KMS-11 (cell line): Measurements from ENCODE around the gene PHGDH.

Experiments
- H2AFZ ChIP-seq: fragments of 200-600 bp; sonication (generic); 2 replicates; pipeline ENCODE4 v1.6.1; 2016; ENCODE audit warnings: antibody characterized with exemption, mixed run types, low read depth
- H3K27ac ChIP-seq: fragments of 200-600 bp; sonication (generic); 2 replicates; pipeline ENCODE4 v1.6.1; 2016; ENCODE audit warnings: mild to moderate bottlenecking, mixed run types
- H3K27me3 ChIP-seq: fragments of 200-600 bp; sonication (generic); 2 replicates; pipeline ENCODE4 v1.6.1; 2017; ENCODE audit warnings: mild to moderate bottlenecking, low read depth, mixed run types, moderate library complexity; ENCODE audit not compliant: insufficient read depth
- H3K36me3 ChIP-seq: fragments of 200-600 bp; sonication (generic); 2 replicates; pipeline ENCODE4 v1.6.1; 2017; ENCODE audit warnings: mild to moderate bottlenecking, mixed run types; ENCODE audit not compliant: insufficient read depth
- H3K4me1 ChIP-seq: fragments of 200-600 bp; sonication (generic); 2 replicates; pipeline ENCODE4 v1.6.1; 2016; ENCODE audit warnings: mild to moderate bottlenecking, low read depth, mixed run types; ENCODE audit not compliant: poor library complexity, severe bottlenecking
- H3K4me2 ChIP-seq: fragments of 200-600 bp; sonication (generic); 2 replicates; pipeline ENCODE4 v1.7.0; 2016; ENCODE audit warnings: mild to moderate bottlenecking, mixed run types
- H3K4me3 ChIP-seq: fragments of 200-600 bp; sonication (generic); IDR thresholded peaks from 2 replicates; pipeline ENCODE4 v1.6.1; 2017; ENCODE audit warnings: low read depth, low read length, mixed read lengths; ENCODE audit not compliant: insufficient read depth
- H3K79me2 ChIP-seq: fragments of 200-600 bp; sonication (generic); 2 replicates; pipeline ENCODE4 v1.6.1; 2016; ENCODE audit warnings: low read depth, mixed run types; ENCODE audit not compliant: insufficient read depth
- H3K9ac ChIP-seq: fragments of 200-600 bp; sonication (generic); 2 replicates; pipeline ENCODE4 v1.6.1; 2016; ENCODE audit warnings: mild to moderate bottlenecking, mixed run types
- H4K20me1 ChIP-seq: fragments of 200-600 bp; sonication (generic); 2 replicates; pipeline ENCODE4 v1.6.1; 2016; ENCODE audit warnings: mild to moderate bottlenecking, mixed run types; ENCODE audit not compliant: insufficient read depth
- TF ChIP-seq, protein P1 (sequence below): fragments of 200-600 bp; sonication (generic); conservative IDR thresholded peaks from 2 replicates; pipeline ENCODE4 v1.6.1; 2017; ENCODE audit warnings: low read depth, mild to moderate bottlenecking, antibody characterized with exemption, low read length, moderate library complexity, mixed read lengths

The PHGDH gene

DNA sequence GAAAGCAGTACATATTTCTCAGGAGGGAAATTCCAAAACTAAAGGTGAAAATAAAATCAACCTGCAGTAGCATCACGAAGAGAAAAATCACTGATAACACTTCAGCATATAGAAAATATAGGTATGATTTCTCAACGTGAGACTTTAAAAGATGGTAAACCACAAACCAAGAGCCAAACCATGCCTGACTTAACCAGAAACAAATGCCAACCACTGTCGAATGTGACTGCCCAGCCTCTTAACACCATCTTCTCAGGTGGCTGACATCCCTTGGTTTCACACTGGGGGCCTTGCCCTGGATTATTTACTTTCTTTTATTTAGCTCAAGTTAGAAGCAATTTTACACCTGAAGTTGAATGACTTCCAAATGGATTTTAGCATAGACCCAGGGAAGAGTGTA is 46.9 kb downstream of the PHGDH start:
- TF ChIP-seq, protein P1, sequence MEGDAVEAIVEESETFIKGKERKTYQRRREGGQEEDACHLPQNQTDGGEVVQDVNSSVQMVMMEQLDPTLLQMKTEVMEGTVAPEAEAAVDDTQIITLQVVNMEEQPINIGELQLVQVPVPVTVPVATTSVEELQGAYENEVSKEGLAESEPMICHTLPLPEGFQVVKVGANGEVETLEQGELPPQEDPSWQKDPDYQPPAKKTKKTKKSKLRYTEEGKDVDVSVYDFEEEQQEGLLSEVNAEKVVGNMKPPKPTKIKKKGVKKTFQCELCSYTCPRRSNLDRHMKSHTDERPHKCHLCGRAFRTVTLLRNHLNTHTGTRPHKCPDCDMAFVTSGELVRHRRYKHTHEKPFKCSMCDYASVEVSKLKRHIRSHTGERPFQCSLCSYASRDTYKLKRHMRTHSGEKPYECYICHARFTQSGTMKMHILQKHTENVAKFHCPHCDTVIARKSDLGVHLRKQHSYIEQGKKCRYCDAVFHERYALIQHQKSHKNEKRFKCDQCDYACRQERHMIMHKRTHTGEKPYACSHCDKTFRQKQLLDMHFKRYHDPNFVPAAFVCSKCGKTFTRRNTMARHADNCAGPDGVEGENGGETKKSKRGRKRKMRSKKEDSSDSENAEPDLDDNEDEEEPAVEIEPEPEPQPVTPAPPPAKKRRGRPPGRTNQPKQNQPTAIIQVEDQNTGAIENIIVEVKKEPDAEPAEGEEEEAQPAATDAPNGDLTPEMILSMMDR = no peak
- no peak overlapping the region for H3K4me3 ChIP-seq
- no peaks in the 10 kb centered on the region for H4K20me1 ChIP-seq
- no peak overlapping the region for H3K27ac ChIP-seq
- peak overlapping the region; percentile 57 for H3K4me2 ChIP-seq
- no peaks in the 10 kb centered on the region for H3K79me2 ChIP-seq
- H3K9ac ChIP-seq = no peak overlapping the region
- no peaks in the 10 kb centered on the region for H3K27me3 ChIP-seq
- no peaks in the 10 kb centered on the region for H3K36me3 ChIP-seq
- H2AFZ ChIP-seq = no peak overlapping the region
- peaks cover 22% of the 10 kb centered on the region for H3K4me1 ChIP-seq

DNA sequence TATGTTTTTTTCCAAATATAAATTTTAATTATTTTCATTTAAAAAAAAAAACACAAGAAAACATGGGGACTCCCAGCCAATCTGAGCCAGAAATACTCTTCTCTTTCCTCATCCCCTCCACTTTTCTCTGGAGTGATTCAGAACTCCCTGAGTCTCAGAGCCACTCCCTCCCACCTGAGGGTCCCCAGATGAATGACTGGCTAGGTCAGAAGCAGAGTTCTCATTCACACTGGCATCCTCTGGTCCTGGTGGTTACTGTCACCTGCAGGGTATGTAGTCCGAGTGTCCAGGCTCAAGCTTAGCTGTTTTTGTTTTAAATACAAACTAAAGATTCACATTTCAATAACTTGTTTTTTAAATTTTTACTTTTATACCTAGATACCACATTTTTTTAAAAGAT is 50.7 kb downstream of the PHGDH start:
- TF ChIP-seq, protein P1 = no peak
- H2AFZ ChIP-seq = no peak overlapping the region
- peaks cover 22% of the 10 kb centered on the region for H3K4me1 ChIP-seq
- no peak overlapping the region for H3K4me2 ChIP-seq
- no peak overlapping the region for H3K4me3 ChIP-seq
- H3K36me3 ChIP-seq = no peaks in the 10 kb centered on the region
- H3K27ac ChIP-seq = no peak overlapping the region
- no peaks in the 10 kb centered on the region for H4K20me1 ChIP-seq
- no peaks in the 10 kb centered on the region for H3K27me3 ChIP-seq
- H3K79me2 ChIP-seq = no peaks in the 10 kb centered on the region
- H3K9ac ChIP-seq = no peak overlapping the region

DNA sequence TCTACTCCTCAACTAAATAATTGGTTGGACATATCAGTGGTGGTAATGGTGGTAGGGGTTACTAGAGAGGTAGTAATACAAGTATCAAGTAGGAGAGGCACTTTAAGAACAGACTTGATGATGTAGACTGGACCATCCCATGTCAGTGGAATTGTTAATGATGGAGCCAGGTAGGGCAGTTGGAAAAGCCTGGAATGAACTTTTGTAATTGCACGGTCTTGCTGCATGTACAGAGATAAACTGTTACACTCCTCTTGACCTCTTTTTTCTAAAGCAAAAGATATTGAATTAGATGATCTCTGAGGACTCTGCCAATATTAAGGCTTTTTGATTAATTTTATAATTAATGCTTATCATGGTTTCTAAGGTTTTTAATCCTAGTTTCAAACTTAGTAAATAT is 51.2 kb downstream of the PHGDH start:
- no peak overlapping the region for H3K4me2 ChIP-seq
- H3K4me3 ChIP-seq = no peak overlapping the region
- no peaks in the 10 kb centered on the region for H3K79me2 ChIP-seq
- H3K27me3 ChIP-seq = no peaks in the 10 kb centered on the region
- H3K4me1 ChIP-seq = peaks cover 18% of the 10 kb centered on the region
- no peaks in the 10 kb centered on the region for H4K20me1 ChIP-seq
- no peak overlapping the region for H3K27ac ChIP-seq
- H3K36me3 ChIP-seq = no peaks in the 10 kb centered on the region
- no peak overlapping the region for H3K9ac ChIP-seq
- no peak overlapping the region for H2AFZ ChIP-seq
- TF ChIP-seq, protein P1 = no peak

DNA sequence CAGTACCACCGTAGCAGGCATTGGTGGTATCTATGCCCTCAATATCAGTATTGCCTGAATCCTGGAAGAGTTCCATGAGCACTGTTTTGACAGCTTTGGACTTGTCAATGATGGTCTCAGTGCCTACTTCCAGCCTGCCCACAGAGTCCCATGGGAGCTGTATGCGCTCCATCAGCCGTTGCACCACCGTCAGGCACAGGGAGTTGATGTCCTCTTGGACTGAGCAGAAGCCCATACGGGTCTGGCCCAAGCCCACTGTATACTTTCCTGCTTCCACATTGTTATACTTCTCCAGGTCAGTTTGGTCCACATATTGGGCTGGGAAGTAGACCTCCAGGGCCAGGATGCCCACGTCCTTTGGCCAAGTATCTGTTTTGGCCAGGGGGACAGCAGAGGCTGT is 52.5 kb downstream of the PHGDH start:
- no peak overlapping the region for H3K4me3 ChIP-seq
- peaks cover 5% of the 10 kb centered on the region for H3K4me1 ChIP-seq
- H3K4me2 ChIP-seq = no peak overlapping the region
- TF ChIP-seq, protein P1 = no peak
- H3K9ac ChIP-seq = no peak overlapping the region
- H3K27me3 ChIP-seq = no peaks in the 10 kb centered on the region
- no peak overlapping the region for H2AFZ ChIP-seq
- no peaks in the 10 kb centered on the region for H3K36me3 ChIP-seq
- H4K20me1 ChIP-seq = no peaks in the 10 kb centered on the region
- no peak overlapping the region for H3K27ac ChIP-seq
- no peaks in the 10 kb centered on the region for H3K79me2 ChIP-seq

DNA sequence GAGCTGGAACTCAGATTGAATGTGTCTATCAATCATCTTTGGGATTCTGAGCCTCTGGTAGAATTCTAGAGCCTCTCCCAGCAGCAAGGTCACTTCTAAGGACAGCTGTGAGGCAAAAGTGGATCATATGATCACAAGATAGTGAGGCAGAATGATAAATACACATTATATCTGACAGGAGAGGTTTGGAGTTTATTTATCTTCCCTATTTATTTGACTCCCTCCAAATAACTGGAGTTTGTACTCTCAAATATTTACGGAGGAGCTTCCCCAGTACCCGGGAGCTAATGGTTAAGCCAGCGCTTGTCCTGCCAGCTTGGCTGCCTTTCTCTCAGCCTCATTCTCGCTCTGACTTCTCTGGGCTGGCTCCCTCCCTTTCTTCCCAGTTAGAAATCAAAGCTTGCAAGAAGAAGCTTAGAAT is 54.6 kb downstream of the PHGDH start:
- Histone ChIP-seq H2AFZ (no peak overlapping the region), H4K20me1 (no peaks in the 10 kb centered on the region), H3K27me3 (no peaks in the 10 kb centered on the region), H3K27ac (no peak overlapping the region), H3K36me3 (no peaks in the 10 kb centered on the region), H3K4me3 (no peak overlapping the region), H3K79me2 (no peaks in the 10 kb centered on the region), H3K4me1 (no peaks in the 10 kb centered on the region), H3K4me2 (no peak overlapping the region), H3K9ac (no peak overlapping the region)
- TF ChIP-seq, protein P1 = no peak
